ENCODE data around the gene TRAPPC10.

DNA sequence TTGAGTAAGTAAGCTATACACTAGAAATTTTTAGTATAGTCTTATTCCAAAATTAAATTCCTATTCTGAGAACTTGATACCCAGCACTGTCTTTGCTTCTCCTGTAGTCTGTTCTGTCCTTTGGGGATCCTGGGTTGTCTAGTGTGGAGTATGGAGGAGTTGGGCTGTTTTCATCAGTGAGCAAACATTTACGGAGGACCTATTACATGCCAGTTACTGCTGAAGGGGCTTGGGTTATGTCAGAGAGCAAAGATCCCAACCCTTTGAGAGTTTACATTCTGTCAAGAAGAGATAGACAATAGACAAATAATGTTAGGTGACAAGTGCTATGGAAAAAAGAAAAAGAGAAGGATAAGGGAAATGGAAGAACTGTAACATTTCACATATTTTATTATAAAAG lies 9.0 kb downstream of the TRAPPC10 start:
- TF ChIP-seq, protein P1, sequence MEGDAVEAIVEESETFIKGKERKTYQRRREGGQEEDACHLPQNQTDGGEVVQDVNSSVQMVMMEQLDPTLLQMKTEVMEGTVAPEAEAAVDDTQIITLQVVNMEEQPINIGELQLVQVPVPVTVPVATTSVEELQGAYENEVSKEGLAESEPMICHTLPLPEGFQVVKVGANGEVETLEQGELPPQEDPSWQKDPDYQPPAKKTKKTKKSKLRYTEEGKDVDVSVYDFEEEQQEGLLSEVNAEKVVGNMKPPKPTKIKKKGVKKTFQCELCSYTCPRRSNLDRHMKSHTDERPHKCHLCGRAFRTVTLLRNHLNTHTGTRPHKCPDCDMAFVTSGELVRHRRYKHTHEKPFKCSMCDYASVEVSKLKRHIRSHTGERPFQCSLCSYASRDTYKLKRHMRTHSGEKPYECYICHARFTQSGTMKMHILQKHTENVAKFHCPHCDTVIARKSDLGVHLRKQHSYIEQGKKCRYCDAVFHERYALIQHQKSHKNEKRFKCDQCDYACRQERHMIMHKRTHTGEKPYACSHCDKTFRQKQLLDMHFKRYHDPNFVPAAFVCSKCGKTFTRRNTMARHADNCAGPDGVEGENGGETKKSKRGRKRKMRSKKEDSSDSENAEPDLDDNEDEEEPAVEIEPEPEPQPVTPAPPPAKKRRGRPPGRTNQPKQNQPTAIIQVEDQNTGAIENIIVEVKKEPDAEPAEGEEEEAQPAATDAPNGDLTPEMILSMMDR (IDR thresholded peaks at IDR 0.05 in 4 of 5, conservative IDR thresholded peaks at IDR 0.05 in 1 of 5), result no peak
- no peak for TF ChIP-seq POLR2A (IDR thresholded peaks at IDR 0.05)
